GM23338 (cell line): ENCODE results near the gene TTC3.

Source experiments
- CREB1 ChIP-seq: fragments of 250-450 bp; sonication (Bioruptor Pico); IDR thresholded peaks from 2 replicates; pipeline ENCODE4 v1.5.0; 2020; ENCODE audit warnings: low read depth, mild to moderate bottlenecking, moderate library complexity
- EZH2 ChIP-seq: fragments of 200-600 bp; sonication (generic); IDR thresholded peaks from one replicate; pipeline ENCODE4 v1.8.0; 2017; ENCODE audit warnings: antibody characterized with exemption, mild to moderate bottlenecking, low read depth; ENCODE audit not compliant: unreplicated experiment
- EZH2phosphoT487 ChIP-seq: fragments of 200-600 bp; sonication (generic); IDR thresholded peaks from one replicate; pipeline ENCODE4 v1.8.1; 2018; ENCODE audit warnings: antibody characterized with exemption; ENCODE audit not compliant: unreplicated experiment
- NANOG ChIP-seq: IDR thresholded peaks from 2 replicates; pipeline ENCODE4 v1.6.1; 2016; ENCODE audit warnings: antibody characterized with exemption, borderline replicate concordance
- POLR2AphosphoS5 ChIP-seq: IDR thresholded peaks from 2 replicates; pipeline ENCODE4 v1.6.1; 2016; ENCODE audit warnings: antibody characterized with exemption, low read depth
- REST ChIP-seq: IDR thresholded peaks from one replicate; pipeline ENCODE4 v1.6.1; 2018; ENCODE audit warnings: antibody characterized with exemption; ENCODE audit not compliant: unreplicated experiment
- STAT1 ChIP-seq: IDR thresholded peaks from one replicate; pipeline ENCODE4 v1.6.1; 2016; ENCODE audit warnings: antibody characterized with exemption; ENCODE audit not compliant: unreplicated experiment
- ZNF462 ChIP-seq: fragments of 250-450 bp; sonication (Bioruptor Pico); IDR thresholded peaks from 2 replicates; pipeline ENCODE4 v1.5.0; 2020; ENCODE audit warnings: mild to moderate bottlenecking, moderate library complexity
- TF ChIP-seq, protein P1 (sequence below), 2 experiments: fragments of 200-600 bp in 1 of 2; sonication (generic) in 1 of 2; conservative IDR thresholded peaks; 2 replicates each; pipeline versions ENCODE4 v1.5.1 to v1.6.1; 2016 to 2017; ENCODE audit warnings: antibody characterized with exemption in 2 of 2, low read depth in 2 of 2, mild to moderate bottlenecking in 2 of 2, moderate library complexity in 1 of 2

DNA sequence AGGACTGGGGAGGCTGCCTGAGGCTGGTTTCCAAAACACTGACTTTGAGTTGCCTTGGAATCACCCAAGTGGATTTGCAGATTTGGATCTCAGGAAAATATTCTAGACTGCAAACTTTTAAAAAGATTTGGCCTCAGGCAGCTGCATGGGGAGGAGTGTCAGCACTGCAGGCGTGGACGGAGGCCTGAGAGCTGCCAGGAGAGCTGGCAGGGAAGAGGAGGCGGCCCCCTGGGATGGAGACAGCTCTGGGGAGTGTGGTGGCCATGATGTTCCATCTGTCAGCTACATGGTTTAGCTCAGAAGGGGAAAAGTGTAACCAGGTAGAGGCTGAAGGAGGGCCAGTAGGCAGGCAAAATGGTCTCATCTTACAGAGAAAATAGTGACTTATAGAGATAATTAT is 122.0 kb downstream of the TTC3 start:
- TF ChIP-seq, protein P1, sequence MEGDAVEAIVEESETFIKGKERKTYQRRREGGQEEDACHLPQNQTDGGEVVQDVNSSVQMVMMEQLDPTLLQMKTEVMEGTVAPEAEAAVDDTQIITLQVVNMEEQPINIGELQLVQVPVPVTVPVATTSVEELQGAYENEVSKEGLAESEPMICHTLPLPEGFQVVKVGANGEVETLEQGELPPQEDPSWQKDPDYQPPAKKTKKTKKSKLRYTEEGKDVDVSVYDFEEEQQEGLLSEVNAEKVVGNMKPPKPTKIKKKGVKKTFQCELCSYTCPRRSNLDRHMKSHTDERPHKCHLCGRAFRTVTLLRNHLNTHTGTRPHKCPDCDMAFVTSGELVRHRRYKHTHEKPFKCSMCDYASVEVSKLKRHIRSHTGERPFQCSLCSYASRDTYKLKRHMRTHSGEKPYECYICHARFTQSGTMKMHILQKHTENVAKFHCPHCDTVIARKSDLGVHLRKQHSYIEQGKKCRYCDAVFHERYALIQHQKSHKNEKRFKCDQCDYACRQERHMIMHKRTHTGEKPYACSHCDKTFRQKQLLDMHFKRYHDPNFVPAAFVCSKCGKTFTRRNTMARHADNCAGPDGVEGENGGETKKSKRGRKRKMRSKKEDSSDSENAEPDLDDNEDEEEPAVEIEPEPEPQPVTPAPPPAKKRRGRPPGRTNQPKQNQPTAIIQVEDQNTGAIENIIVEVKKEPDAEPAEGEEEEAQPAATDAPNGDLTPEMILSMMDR (conservative IDR thresholded peaks at IDR 0.05; ENCODE audit: low read depth in 2 of 2): no peak
- TF ChIP-seq STAT1: no peak
- no peak for TF ChIP-seq POLR2AphosphoS5
- TF ChIP-seq EZH2phosphoT487: no peak
- TF ChIP-seq ZNF462 (CRISPR knock-in tag): no peak
- no peak for TF ChIP-seq REST
- no peak for TF ChIP-seq CREB1
- no peak for TF ChIP-seq NANOG
- no peak for TF ChIP-seq EZH2
